HCT116 (cell line): ENCODE results near the gene CD83. TPM values are rescaled to one million over a fixed set of nuclear protein-coding genes. Genes with fewer than 3 reads are reported as not detected.

Experiments
- ATAC-seq: fragments of 200-7000 bp; cut with Tn5 transposase; 2 replicates; pipeline ENCODE4 v1.9.1; 2020; ENCODE audit warnings: mild to moderate bottlenecking, moderate library complexity
- BruUV-seq: library from RNA; stranded (reverse); fragments of 400-500 nt; replicated peaks from 2 replicates; lab custom pipeline; 2021; lab: Mats Ljungman, UMichigan
- CTCF ChIA-PET: fragments of 300-600 bp; sonication (Branson Sonifier 250); formaldehyde crosslinking; loops from one replicate; lab custom pipeline; 2021; ENCODE audit warnings: antibody characterized with exemption; lab: Charles Lee
- POLR2A ChIA-PET: fragments of 300-600, 350-600 bp; sonication (Branson Sonifier 250); formaldehyde crosslinking; loops from one replicate; lab custom pipeline; 2021; ENCODE audit warnings: antibody characterized with exemption; lab: Charles Lee
- RAD21 ChIA-PET, 2 experiments: fragments of 300-600 bp; sonication (Branson Sonifier 250); formaldehyde crosslinking; loops; one replicate each; lab custom pipeline; 2023; ENCODE audit warnings: low total read pairs in 2 of 2; ENCODE audit not compliant: uncharacterized antibody in 2 of 2, unreplicated experiment in 2 of 2, low non-redundant PET in 1 of 2; lab: Charles Lee
- DNase-seq: peaks from one replicate; pipeline ENCODE4 v3.0.0-alpha.2; 2010; ENCODE audit warnings: low read depth, low spot score
- H2AFZ ChIP-seq: fragments of 200-600 bp; shearing (Covaris generic), sonication (generic); 2 replicates; pipeline ENCODE4 v1.6.1; 2017; ENCODE audit warnings: low read depth, mixed run types, mixed read lengths, antibody characterized with exemption, low read length; ENCODE audit not compliant: poor library complexity, severe bottlenecking
- H3K27ac ChIP-seq: 2 replicates; pipeline ENCODE4 v1.5.1; 2012; ENCODE audit warnings: low read depth, low read length
- H3K27me3 ChIP-seq: fragments of 200-600 bp; sonication (generic); 2 replicates; pipeline ENCODE4 v1.6.1; 2016; ENCODE audit warnings: mixed run types, low read length, mixed read lengths; ENCODE audit not compliant: insufficient read depth
- H3K36me3 ChIP-seq, 2 experiments: fragments of 200-500 bp in 1 of 2; fragments of 200-600 bp in 1 of 2; sonication (Bioruptor generic) in 1 of 2; sonication (generic) in 1 of 2; 2 replicates each; pipeline versions ENCODE4 v1.5.1 to v1.6.1; 2014 to 2016; ENCODE audit warnings: low read length in 2 of 2, inconsistent platforms in 1 of 2, mixed read lengths in 1 of 2, mixed run types in 1 of 2; ENCODE audit not compliant: insufficient read depth in 2 of 2, control insufficient read depth in 1 of 2
- H3K4me1 ChIP-seq, 2 experiments: fragments of 200-600 bp in 1 of 2; sonication (generic) in 1 of 2; 2 replicates each; pipeline versions ENCODE4 v1.5.1 to v1.6.1; 2012 to 2017; ENCODE audit warnings: low read length in 2 of 2, inconsistent platforms in 1 of 2, mild to moderate bottlenecking in 1 of 2, mixed read lengths in 1 of 2, mixed run types in 1 of 2, moderate library complexity in 1 of 2; ENCODE audit not compliant: insufficient read depth in 2 of 2, control insufficient read depth in 1 of 2
- H3K4me2 ChIP-seq: fragments of 200-600 bp; sonication (generic); 2 replicates; pipeline ENCODE4 v1.6.1; 2017; ENCODE audit warnings: mixed run types, low read length, mixed read lengths
- H3K4me3 ChIP-seq, 2 experiments: fragments of 200-600 bp in 1 of 2; sonication (generic) in 1 of 2; replicated peaks in 1 of 2; 2 replicates each; pipeline ENCODE4 v1.5.1; 2011 to 2016; ENCODE audit warnings: low read length in 2 of 2, control low read depth in 1 of 2, low read depth in 1 of 2, mild to moderate bottlenecking in 1 of 2, mixed read lengths in 1 of 2, mixed run types in 1 of 2
- H3K79me2 ChIP-seq: fragments of 200-600 bp; sonication (generic); 2 replicates; pipeline ENCODE4 v1.6.1; 2017; ENCODE audit warnings: mild to moderate bottlenecking, mixed run types, low read length, moderate library complexity, mixed read lengths; ENCODE audit not compliant: insufficient read depth
- H3K9ac ChIP-seq: fragments of 200-600 bp; sonication (generic); 2 replicates; pipeline ENCODE4 v1.6.1; 2016; ENCODE audit warnings: low read length, mixed read lengths
- H3K9me2 ChIP-seq: fragments of 200-600 bp; sonication (generic), shearing (Covaris generic); 2 replicates; pipeline ENCODE4 v1.6.1; 2017; ENCODE audit warnings: mixed run types, mild to moderate bottlenecking, moderate library complexity; ENCODE audit not compliant: insufficient read depth
- H3K9me3 ChIP-seq, 2 experiments: fragments of 200-500 bp in 1 of 2; fragments of 200-600 bp in 1 of 2; sonication (Bioruptor generic) in 1 of 2; sonication (generic) in 1 of 2; 2 replicates each; pipeline ENCODE4 v1.6.1; 2014 to 2017; ENCODE audit warnings: low read length in 2 of 2, mixed read lengths in 2 of 2, inconsistent platforms in 1 of 2, low read depth in 1 of 2, mild to moderate bottlenecking in 1 of 2, mixed run types in 1 of 2, moderate library complexity in 1 of 2; ENCODE audit not compliant: control insufficient read depth in 1 of 2, insufficient read depth in 1 of 2
- H4K20me1 ChIP-seq: fragments of 200-600 bp; sonication (generic), shearing (Covaris generic); 2 replicates; pipeline ENCODE4 v1.6.1; 2017; ENCODE audit warnings: mixed run types, mild to moderate bottlenecking, moderate library complexity; ENCODE audit not compliant: insufficient read depth
- ATF3 ChIP-seq: IDR thresholded peaks from 2 replicates; pipeline ENCODE4 v1.6.1; 2012
- CEBPB ChIP-seq: IDR thresholded peaks from 2 replicates; pipeline ENCODE4 v1.6.1; 2012; ENCODE audit warnings: low read depth
- CTCF ChIP-seq, 3 experiments: fragments of 200-600 bp in 1 of 3; sonication (generic) in 1 of 3; IDR thresholded peaks in 2 of 3; conservative IDR thresholded peaks in 1 of 3; 2 replicates each; pipeline ENCODE4 v1.5.1; 2012 to 2017; ENCODE audit warnings: low read depth in 2 of 3, low read length in 2 of 3, antibody characterized with exemption in 1 of 3, borderline replicate concordance in 1 of 3, control low read depth in 1 of 3, mild to moderate bottlenecking in 1 of 3, mixed read lengths in 1 of 3, mixed run types in 1 of 3, moderate library complexity in 1 of 3; ENCODE audit not compliant: insufficient read depth in 1 of 3
- ELF1 ChIP-seq: IDR thresholded peaks from 2 replicates; pipeline ENCODE4 v1.6.1; 2012; ENCODE audit warnings: low read depth, borderline replicate concordance
- EZH2 ChIP-seq: fragments of 200-600 bp; sonication (generic); IDR thresholded peaks from 2 replicates; pipeline ENCODE4 v1.6.1; 2017; ENCODE audit warnings: antibody characterized with exemption, mixed run types
- EZH2phosphoT487 ChIP-seq: fragments of 200-600 bp; IDR thresholded peaks from 2 replicates; pipeline ENCODE4 v1.6.1; 2018; ENCODE audit warnings: antibody characterized with exemption, borderline replicate concordance
- FOSL1 ChIP-seq: IDR thresholded peaks from 2 replicates; pipeline ENCODE4 v1.6.1; 2012; ENCODE audit warnings: low read depth
- POLR2AphosphoS5 ChIP-seq: IDR thresholded peaks from 2 replicates; pipeline ENCODE4 v1.6.1; 2011; ENCODE audit warnings: mild to moderate bottlenecking, low read depth, low read length, moderate library complexity
- RAD21 ChIP-seq: IDR thresholded peaks from 2 replicates; pipeline ENCODE4 v1.6.1; 2012; ENCODE audit warnings: low read depth, mild to moderate bottlenecking
- SIN3A ChIP-seq: IDR thresholded peaks from 2 replicates; pipeline ENCODE4 v1.6.1; 2012; ENCODE audit warnings: low read depth
- SRF ChIP-seq: IDR thresholded peaks from 2 replicates; pipeline ENCODE4 v1.6.1; 2012; ENCODE audit warnings: low read depth
- TCF7L2 ChIP-seq: IDR thresholded peaks from 2 replicates; pipeline ENCODE4 v1.7.0; 2011; ENCODE audit warnings: borderline replicate concordance, inconsistent platforms; ENCODE audit not compliant: insufficient read depth, insufficient read length; ENCODE audit errors: extremely low read depth
- YY1 ChIP-seq: IDR thresholded peaks from 2 replicates; pipeline ENCODE4 v1.6.1; 2011; ENCODE audit warnings: low read length, low read depth, moderate library complexity, mild to moderate bottlenecking; ENCODE audit not compliant: insufficient replicate concordance; ENCODE audit errors: extremely low read depth
- ZFX ChIP-seq: fragments of 450-650 bp; IDR thresholded peaks from 2 replicates; pipeline ENCODE4 v1.6.1; 2017
- ZNF274 ChIP-seq: fragments of 200-500 bp; sonication (Bioruptor generic); IDR thresholded peaks from 2 replicates; pipeline ENCODE4 v1.6.1; 2014; ENCODE audit warnings: mild to moderate bottlenecking, low read depth, low read length, inconsistent platforms
- intact Hi-C: fragments of 100-400 bp; cut with micrococcal nuclease; formaldehyde crosslinking; loops from 2 replicates; pipeline ENCODE4 v1.10.0; 2022
- total RNA-seq: library from RNA; stranded (reverse); gene quantifications from one replicate; pipeline ENCODE4 v1.2.1, GENCODE V29; 2021; ENCODE audit not compliant: unreplicated experiment
- TF ChIP-seq, protein P1 (sequence below): IDR thresholded peaks from 2 replicates; pipeline ENCODE4 v1.6.1; 2011; ENCODE audit warnings: mild to moderate bottlenecking, low read length, moderate library complexity; ENCODE audit not compliant: insufficient replicate concordance; ENCODE audit errors: extremely low read depth
- TF ChIP-seq, protein P2 (sequence below): IDR thresholded peaks from 2 replicates; pipeline ENCODE4 v1.6.1; 2012
- TF ChIP-seq, protein P3 (sequence below): IDR thresholded peaks from 2 replicates; pipeline ENCODE4 v1.6.1; 2012; ENCODE audit warnings: low read depth

CD83 gene
- total RNA-seq, 1 experiment from 2014 or later, result 6.0 TPM

DNA sequence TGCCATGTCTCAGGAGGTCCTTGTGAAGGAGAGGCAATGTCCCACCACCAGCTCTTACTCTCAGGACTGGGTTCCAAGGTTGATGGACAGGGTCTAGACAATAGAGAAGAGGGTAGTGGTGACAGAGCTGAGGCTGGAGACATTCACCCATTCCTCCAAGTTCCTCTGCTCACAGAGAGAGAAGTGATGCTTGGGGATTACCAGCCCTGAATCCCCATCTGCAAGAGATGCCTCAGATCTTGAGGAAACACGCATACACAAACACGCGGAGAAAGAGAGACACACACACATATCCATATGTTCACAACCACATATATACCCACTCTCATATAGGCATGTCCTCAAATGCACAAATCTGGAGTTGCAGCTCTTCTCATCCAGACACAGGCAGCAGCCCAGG, 15.2 kb upstream of the CD83 start:
- intact Hi-C loops, result no loop called here
- POLR2A ChIA-PET, result no interaction called here
- TF ChIP-seq, protein P1, sequence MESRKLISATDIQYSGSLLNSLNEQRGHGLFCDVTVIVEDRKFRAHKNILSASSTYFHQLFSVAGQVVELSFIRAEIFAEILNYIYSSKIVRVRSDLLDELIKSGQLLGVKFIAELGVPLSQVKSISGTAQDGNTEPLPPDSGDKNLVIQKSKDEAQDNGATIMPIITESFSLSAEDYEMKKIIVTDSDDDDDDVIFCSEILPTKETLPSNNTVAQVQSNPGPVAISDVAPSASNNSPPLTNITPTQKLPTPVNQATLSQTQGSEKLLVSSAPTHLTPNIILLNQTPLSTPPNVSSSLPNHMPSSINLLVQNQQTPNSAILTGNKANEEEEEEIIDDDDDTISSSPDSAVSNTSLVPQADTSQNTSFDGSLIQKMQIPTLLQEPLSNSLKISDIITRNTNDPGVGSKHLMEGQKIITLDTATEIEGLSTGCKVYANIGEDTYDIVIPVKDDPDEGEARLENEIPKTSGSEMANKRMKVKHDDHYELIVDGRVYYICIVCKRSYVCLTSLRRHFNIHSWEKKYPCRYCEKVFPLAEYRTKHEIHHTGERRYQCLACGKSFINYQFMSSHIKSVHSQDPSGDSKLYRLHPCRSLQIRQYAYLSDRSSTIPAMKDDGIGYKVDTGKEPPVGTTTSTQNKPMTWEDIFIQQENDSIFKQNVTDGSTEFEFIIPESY, result no peak
- TF ChIP-seq ZFX (no peak), ZNF274 (no peak), SRF (no peak), YY1 (no peak), CEBPB (no peak), CTCF (IDR thresholded peaks at IDR 0.05 in 2 of 3, conservative IDR thresholded peaks at IDR 0.05 in 1 of 3; ENCODE audit: borderline replicate concordance in 1 of 3, insufficient read depth in 1 of 3, low read depth in 2 of 3, low read length in 2 of 3) (no peak), ATF3 (no peak), SIN3A (no peak), EZH2 (no peak), EZH2phosphoT487 (no peak), ELF1 (no peak), RAD21 (no peak), FOSL1 (no peak), TCF7L2 (no peak), POLR2AphosphoS5 (no peak)
- TF ChIP-seq, protein P2, sequence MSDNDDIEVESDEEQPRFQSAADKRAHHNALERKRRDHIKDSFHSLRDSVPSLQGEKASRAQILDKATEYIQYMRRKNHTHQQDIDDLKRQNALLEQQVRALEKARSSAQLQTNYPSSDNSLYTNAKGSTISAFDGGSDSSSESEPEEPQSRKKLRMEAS, result no peak
- TF ChIP-seq, protein P3, sequence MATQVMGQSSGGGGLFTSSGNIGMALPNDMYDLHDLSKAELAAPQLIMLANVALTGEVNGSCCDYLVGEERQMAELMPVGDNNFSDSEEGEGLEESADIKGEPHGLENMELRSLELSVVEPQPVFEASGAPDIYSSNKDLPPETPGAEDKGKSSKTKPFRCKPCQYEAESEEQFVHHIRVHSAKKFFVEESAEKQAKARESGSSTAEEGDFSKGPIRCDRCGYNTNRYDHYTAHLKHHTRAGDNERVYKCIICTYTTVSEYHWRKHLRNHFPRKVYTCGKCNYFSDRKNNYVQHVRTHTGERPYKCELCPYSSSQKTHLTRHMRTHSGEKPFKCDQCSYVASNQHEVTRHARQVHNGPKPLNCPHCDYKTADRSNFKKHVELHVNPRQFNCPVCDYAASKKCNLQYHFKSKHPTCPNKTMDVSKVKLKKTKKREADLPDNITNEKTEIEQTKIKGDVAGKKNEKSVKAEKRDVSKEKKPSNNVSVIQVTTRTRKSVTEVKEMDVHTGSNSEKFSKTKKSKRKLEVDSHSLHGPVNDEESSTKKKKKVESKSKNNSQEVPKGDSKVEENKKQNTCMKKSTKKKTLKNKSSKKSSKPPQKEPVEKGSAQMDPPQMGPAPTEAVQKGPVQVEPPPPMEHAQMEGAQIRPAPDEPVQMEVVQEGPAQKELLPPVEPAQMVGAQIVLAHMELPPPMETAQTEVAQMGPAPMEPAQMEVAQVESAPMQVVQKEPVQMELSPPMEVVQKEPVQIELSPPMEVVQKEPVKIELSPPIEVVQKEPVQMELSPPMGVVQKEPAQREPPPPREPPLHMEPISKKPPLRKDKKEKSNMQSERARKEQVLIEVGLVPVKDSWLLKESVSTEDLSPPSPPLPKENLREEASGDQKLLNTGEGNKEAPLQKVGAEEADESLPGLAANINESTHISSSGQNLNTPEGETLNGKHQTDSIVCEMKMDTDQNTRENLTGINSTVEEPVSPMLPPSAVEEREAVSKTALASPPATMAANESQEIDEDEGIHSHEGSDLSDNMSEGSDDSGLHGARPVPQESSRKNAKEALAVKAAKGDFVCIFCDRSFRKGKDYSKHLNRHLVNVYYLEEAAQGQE, result no peak
- Histone ChIP-seq H3K9me2 (no peaks in the 10 kb centered on the region), H3K27ac (no peak overlapping the region), H2AFZ (no peak overlapping the region), H3K9me3 (peaks cover 0 to 6% of the 10 kb centered on the region in 2 experiments; a peak in 2 of 4 replicates), H3K4me2 (no peak overlapping the region), H4K20me1 (no peaks in the 10 kb centered on the region), H3K36me3 (no peaks in the 10 kb centered on the region), H3K9ac (no peak overlapping the region), H3K4me3 (no peak overlapping the region), H3K27me3 (no peaks in the 10 kb centered on the region), H3K4me1 (no peaks in the 10 kb centered on the region), H3K79me2 (no peaks in the 10 kb centered on the region)
- DNase-seq (no peak), ATAC-seq (no peak)
- BruUV-seq, result no TSS peak
- CTCF ChIA-PET, result no interaction called here
- RAD21 ChIA-PET, result no interaction called here
